ENCODE data around the gene HPCAL1. TPM values are rescaled to one million over a fixed set of nuclear protein-coding genes. Genes with fewer than 3 reads are reported as not detected.

The HPCAL1 gene
- total RNA-seq, 2 donors from 2014 or later = 64.5 to 85.7 TPM

DNA sequence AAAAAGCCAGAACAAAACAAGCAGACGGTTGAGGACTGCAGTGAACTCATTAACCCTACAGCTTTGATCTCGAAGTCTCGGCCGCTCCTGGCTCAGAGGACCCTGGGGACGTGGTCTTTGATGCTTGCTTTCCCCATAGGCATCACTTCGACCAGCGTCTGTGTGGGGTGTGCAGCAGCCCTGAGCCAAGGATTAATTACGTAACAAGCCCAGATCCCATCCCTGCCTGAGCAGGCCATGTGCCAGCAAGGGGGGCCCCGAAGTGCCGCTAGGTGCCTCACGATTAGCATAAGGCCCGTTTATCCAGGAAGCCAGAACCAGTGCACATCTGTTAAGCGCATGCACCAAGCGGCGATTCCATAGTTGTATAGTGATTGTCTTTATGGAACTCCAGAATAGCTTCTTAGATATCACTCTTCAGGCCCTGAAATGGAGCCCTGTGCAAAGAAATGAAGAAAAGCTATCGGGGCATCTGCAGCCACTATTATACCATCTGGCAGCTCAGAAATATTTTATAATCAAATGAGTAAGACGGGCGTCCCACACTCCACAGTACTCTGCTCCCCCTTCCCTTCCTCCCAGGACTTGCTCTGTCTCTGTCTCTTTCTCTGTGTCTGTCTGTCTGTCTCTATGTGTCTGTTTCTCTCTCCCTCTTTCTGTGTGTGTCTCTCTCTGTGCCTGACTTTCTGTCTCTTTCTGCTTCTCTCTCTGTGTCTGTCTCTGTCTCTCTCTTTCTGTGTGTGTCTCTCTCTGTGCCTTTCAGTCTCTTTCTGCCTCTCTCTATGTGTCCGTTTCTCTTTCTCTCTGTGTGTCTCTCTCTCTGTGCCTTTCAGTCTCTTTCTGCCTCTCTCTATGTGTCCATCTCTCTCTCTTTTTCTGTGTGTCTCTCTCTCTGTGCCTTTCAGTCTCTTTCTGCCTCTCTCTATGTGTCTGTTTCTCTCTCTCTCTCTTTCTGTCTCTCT, 41.7 kb downstream of the HPCAL1 start:
- DNase-seq = no peak
- intact Hi-C loops (cut with DNase I) = no loop called here
- Histone ChIP-seq H3K4me3 (no peak overlapping the region), H3K9ac (ENCODE audit: low read depth in 2 of 2, low read length in 2 of 2) (no peak overlapping the region), H3K27ac (no peak overlapping the region), H3K9me3 (no peaks in the 10 kb centered on the region), H3K27me3 (no peaks in the 10 kb centered on the region), H3K36me3 (no peaks in the 10 kb centered on the region), H3K4me1 (no peaks in the 10 kb centered on the region)
- TF ChIP-seq, protein P1, sequence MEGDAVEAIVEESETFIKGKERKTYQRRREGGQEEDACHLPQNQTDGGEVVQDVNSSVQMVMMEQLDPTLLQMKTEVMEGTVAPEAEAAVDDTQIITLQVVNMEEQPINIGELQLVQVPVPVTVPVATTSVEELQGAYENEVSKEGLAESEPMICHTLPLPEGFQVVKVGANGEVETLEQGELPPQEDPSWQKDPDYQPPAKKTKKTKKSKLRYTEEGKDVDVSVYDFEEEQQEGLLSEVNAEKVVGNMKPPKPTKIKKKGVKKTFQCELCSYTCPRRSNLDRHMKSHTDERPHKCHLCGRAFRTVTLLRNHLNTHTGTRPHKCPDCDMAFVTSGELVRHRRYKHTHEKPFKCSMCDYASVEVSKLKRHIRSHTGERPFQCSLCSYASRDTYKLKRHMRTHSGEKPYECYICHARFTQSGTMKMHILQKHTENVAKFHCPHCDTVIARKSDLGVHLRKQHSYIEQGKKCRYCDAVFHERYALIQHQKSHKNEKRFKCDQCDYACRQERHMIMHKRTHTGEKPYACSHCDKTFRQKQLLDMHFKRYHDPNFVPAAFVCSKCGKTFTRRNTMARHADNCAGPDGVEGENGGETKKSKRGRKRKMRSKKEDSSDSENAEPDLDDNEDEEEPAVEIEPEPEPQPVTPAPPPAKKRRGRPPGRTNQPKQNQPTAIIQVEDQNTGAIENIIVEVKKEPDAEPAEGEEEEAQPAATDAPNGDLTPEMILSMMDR (IDR thresholded peaks at IDR 0.05) = no peak

DNA sequence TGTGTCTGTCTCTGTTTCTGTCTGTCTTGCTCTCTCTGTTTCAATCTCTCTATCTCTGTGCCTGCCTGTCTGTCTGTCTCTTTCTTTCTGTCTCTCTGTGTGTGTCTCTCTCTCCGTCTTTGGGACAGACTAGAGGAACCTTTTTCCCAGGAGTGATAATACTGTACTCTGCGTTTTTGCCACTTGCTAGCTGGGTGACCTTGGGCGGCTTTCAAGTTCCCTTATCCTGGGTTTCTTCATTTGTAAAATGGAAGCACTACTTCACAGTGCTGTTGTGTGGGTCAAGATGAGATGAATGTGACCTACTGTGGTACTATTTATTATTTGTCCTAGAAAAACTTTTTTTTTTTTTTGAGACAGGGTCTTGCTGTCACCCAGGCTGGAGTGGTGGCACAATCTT, 42.4 kb downstream of the HPCAL1 start:
- Histone ChIP-seq H3K9ac (ENCODE audit: low read depth in 2 of 2, low read length in 2 of 2) (no peak overlapping the region), H3K9me3 (no peaks in the 10 kb centered on the region), H3K27me3 (no peaks in the 10 kb centered on the region), H3K4me3 (no peak overlapping the region), H3K36me3 (no peaks in the 10 kb centered on the region), H3K27ac (no peak overlapping the region), H3K4me1 (no peaks in the 10 kb centered on the region)
- TF ChIP-seq, protein P1 (IDR thresholded peaks at IDR 0.05) = no peak
- intact Hi-C loops (cut with DNase I) = no loop called here
- DNase-seq = no peak

DNA sequence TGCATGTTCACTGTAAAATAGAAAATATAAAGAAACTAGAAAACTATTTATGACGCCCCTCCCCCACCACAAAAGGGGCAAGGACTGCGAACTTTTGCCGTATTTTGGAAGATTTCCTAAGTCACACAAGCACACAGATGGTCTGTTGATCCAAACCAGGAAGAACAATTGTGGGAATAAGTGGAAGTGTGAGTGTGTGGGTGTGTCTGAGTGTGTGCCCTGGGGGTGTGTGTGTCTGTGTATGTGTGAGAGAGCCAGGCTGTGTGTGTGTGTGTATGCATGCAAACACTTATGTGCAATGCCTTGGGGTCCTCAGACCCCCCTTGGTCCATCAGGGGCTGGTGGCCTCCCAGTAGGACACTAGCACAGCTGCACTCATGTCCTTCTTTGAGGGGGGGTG, 43.1 kb downstream of the HPCAL1 start:
- H3K27me3 ChIP-seq = no peaks in the 10 kb centered on the region
- no peak overlapping the region for H3K4me3 ChIP-seq
- intact Hi-C loops (cut with DNase I) = no loop called here
- no peaks in the 10 kb centered on the region for H3K4me1 ChIP-seq
- H3K27ac ChIP-seq = no peak overlapping the region
- H3K9me3 ChIP-seq = no peaks in the 10 kb centered on the region
- TF ChIP-seq, protein P1 (IDR thresholded peaks at IDR 0.05) = no peak
- H3K9ac ChIP-seq (ENCODE audit: low read depth in 2 of 2, low read length in 2 of 2) = no peak overlapping the region
- no peaks in the 10 kb centered on the region for H3K36me3 ChIP-seq
- DNase-seq = no peak

DNA sequence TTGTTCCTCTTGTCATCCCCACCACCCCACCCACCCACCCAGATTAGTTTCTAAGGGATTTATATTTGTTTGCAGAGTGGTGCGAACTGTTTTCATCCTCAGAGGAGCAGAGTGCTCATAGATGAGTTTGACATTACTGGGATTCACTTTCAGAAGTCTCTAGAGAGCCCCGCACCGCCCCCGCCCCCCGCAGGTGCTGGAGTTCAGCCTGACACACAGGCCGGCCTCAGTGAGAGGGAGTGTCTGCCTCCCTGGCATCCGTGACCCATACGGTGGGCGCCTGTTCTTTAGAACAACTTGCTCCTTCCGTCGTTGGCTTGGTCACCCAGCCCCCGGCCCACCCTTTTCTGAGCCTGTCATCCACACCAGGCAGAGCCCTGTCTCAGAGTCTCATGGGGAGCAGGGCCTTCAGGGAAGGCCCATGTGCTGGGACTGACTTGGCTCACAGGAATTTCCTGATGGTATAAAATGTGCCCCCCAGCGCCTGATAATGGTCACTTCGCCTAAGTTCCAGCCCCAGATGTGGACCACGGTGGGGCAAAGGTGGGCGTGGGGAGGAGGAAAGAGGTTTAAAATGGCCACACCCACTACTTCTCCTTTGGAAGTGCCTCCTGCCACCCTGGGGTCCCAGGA, 44.3 kb downstream of the HPCAL1 start:
- no peak for DNase-seq
- Histone ChIP-seq H3K4me3 (no peak overlapping the region), H3K9ac (ENCODE audit: low read depth in 2 of 2, low read length in 2 of 2) (no peak overlapping the region), H3K4me1 (no peaks in the 10 kb centered on the region), H3K27ac (no peak overlapping the region), H3K36me3 (no peaks in the 10 kb centered on the region), H3K9me3 (no peaks in the 10 kb centered on the region), H3K27me3 (no peaks in the 10 kb centered on the region)
- intact Hi-C loops (cut with DNase I) = no loop called here
- TF ChIP-seq, protein P1 (IDR thresholded peaks at IDR 0.05) = no peak

DNA sequence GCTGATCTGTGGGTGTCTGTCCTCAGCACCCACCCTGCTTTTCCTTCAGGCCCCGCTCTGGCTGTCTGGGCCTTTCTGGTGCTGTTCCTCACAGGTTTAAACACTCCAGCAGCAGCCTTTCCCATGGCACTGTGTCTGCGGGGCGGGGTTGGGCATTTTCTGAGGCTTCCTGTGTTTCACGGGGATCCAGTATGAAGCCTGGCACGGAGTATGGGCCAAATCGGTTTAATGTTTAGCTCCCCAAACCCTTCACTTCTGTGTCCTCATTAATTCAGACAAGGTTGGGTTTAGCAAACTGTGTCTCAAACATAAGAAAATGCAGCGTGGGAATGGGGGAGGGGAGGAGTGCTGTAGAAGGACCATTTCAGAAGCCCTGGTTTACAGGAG, 44.9 kb downstream of the HPCAL1 start:
- Histone ChIP-seq H3K9ac (ENCODE audit: low read depth in 2 of 2, low read length in 2 of 2) (no peak overlapping the region), H3K27ac (no peak overlapping the region), H3K4me1 (no peaks in the 10 kb centered on the region), H3K27me3 (no peaks in the 10 kb centered on the region), H3K4me3 (no peak overlapping the region), H3K36me3 (no peaks in the 10 kb centered on the region), H3K9me3 (no peaks in the 10 kb centered on the region)
- DNase-seq = no peak
- intact Hi-C loops (cut with DNase I) = no loop called here
- TF ChIP-seq, protein P1 (IDR thresholded peaks at IDR 0.05) = no peak
